ENCODE data around the gene ZNF749. TPM values are rescaled to one million over a fixed set of nuclear protein-coding genes. Genes with fewer than 3 reads are reported as not detected.
A peak's percentile ranks its signal among the peaks of the same experiment; 100 is the strongest.

Gene ZNF749
- total and polyA plus RNA-seq, 11 donors = 1.2 to 17.4 (median 3.7) TPM

- Histone ChIP-seq H3K36me3 (peaks cover 0 to 73% (median 57%) of the 10 kb centered on the region in 9 donors), H3K27me3 (no peaks in the 10 kb centered on the region), H3K4me3 (no peak overlapping the region), H3K4me1 (peaks cover 0 to 15% (median 7%) of the 10 kb centered on the region in 12 donors), H3K9me3 (peaks cover 0 to 52% (median 4%) of the 10 kb centered on the region in 12 donors), H3K27ac (peak overlapping the region in 1 of 12 donors; percentile 9)
- ATAC-seq (peak; percentile 36 to 56 (median 52)), DNase-seq (no peak)
- TF ChIP-seq CTCF (IDR thresholded peaks at IDR 0.05) (no peak), POLR2A (IDR thresholded peaks at IDR 0.05) (no peak)
- 79 to 86% (median 86%) methylated on average over 5 of the region's 5 CpGs for WGBS, 4 donors
- intact Hi-C loops (cut with DNase I) = no loop called here
Observed at GRCh38 chr19:57395710-57396109, 39.4 kb upstream of the ZNF749 start.

DNA sequence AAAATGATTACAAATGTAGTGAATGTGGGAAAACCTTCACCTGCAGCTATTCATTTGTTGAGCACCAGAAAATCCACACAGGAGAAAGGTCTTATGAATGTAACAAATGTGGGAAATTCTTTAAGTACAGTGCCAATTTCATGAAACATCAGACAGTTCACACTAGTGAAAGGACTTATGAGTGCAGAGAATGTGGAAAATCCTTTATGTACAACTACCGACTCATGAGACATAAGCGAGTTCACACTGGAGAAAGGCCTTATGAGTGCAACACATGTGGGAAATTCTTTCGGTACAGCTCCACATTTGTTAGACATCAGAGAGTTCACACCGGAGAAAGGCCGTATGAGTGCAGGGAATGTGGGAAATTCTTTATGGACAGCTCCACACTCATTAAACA lies 36.3 kb upstream of the ZNF749 start:
- no peak overlapping the region for H3K27ac ChIP-seq
- no peak for TF ChIP-seq POLR2A (IDR thresholded peaks at IDR 0.05)
- H3K9me3 ChIP-seq = peaks cover 0 to 77% (median 7%) of the 10 kb centered on the region in 12 donors
- ATAC-seq (no peak), DNase-seq (no peak)
- no peaks in the 10 kb centered on the region for H3K27me3 ChIP-seq
- H3K4me1 ChIP-seq = peaks cover 0 to 6% (median 0%) of the 10 kb centered on the region in 12 donors
- intact Hi-C loops (cut with DNase I) = no loop called here
- no peak overlapping the region for H3K4me3 ChIP-seq
- WGBS, 4 donors = 96 to 98% (median 97%) methylated on average over 5 of the region's 5 CpGs
- peaks cover 0 to 74% (median 55%) of the 10 kb centered on the region in 9 donors for H3K36me3 ChIP-seq

DNA sequence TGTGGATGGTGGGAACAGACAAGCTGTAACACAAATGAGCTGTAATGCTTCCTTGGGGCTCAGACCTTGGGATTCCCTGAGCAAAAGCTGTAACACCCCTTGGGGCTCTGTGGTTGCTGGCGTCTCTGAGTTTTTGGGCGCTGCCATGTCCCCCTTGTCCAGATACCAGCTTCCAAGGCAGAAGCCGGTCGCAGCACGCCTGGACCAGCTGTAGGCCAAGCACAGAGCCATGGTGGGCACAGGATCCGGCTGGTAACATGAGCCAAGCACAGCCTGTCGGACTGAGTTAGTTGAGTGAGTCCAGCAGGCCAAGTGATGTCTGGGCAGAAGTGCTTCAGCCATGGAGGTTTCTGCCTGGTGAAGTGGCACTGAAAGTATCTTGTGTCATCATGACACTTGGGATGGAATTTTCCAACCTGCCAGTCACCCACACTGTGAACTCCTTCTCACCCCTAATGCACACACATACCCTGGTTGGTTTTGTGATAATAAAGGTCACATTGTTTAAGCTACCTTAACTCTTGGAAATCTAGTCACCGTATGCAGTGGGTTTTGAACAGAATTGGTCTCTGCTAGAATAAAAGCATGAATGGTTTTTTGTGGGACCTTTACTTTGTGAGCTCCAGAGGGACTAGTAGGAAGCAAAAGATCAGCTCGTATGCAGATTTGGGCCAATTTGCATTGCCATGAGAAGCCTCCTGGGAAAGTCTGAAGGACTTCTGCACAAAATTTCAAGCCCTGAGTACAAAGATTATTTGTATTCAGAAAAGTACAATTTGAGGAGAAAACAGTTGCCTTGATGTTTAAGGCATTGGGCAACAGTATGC lies 31.2 kb upstream of the ZNF749 start:
- ATAC-seq = peak in 1 of 4 donors; percentile 44
- Histone ChIP-seq H3K27me3 (no peaks in the 10 kb centered on the region), H3K27ac (no peak overlapping the region), H3K4me1 (peaks cover 0 to 6% (median 0%) of the 10 kb centered on the region in 12 donors), H3K9me3 (peaks cover 0 to 43% (median 3%) of the 10 kb centered on the region in 12 donors), H3K36me3 (peaks cover 0 to 28% (median 14%) of the 10 kb centered on the region in 9 donors), H3K4me3 (no peak overlapping the region)
- intact Hi-C loops (cut with DNase I) = loop anchor here in 1 of 10 donors (10.0 kb wide), 1 partner anchor 299 kb away; no protein-coding TSS in a partner anchor
- TF ChIP-seq POLR2A (IDR thresholded peaks at IDR 0.05) (no peak), CTCF (IDR thresholded peaks at IDR 0.05) (no peak)
- DNase-seq = no peak
- 85 to 94% (median 93%) methylated on average over 8 to 9 of the region's 9 CpGs for WGBS, 4 donors

- TF ChIP-seq POLR2A (IDR thresholded peaks at IDR 0.05) (no peak), CTCF (IDR thresholded peaks at IDR 0.05) (peak; percentile 50 to 77 (median 65))
- ATAC-seq (peak in 3 of 4 donors; percentile 55 to 60 (median 57)), DNase-seq (peak; percentile 46 to 75 (median 65))
- Histone ChIP-seq H3K4me3 (no peak overlapping the region), H3K9me3 (peaks cover 0 to 17% (median 1%) of the 10 kb centered on the region in 12 donors), H3K36me3 (peaks cover 0 to 7% (median 0%) of the 10 kb centered on the region in 9 donors), H3K4me1 (peaks cover 0 to 16% (median 5%) of the 10 kb centered on the region in 12 donors), H3K27me3 (no peaks in the 10 kb centered on the region), H3K27ac (no peak overlapping the region)
- 10 to 14% (median 12%) methylated on average over 6 to 8 of the region's 8 CpGs for WGBS, 4 donors
- intact Hi-C loops (cut with DNase I) = loop anchor here in 1 of 10 donors (10.0 kb wide), 1 partner anchor 302 kb away; no protein-coding TSS in a partner anchor
Observed at GRCh38 chr19:57406516-57407123, 28.5 kb upstream of the ZNF749 start.

Measured in heart left ventricle (tissue), 16 donors.